H1 (cell line): ENCODE results near the gene RNF224. TPM values are rescaled to one million over a fixed set of nuclear protein-coding genes. Genes with fewer than 3 reads are reported as not detected.

Experiments
- CTCF ChIA-PET: fragments of 300-600 bp; sonication (Branson Sonifier 250); formaldehyde crosslinking; loops from one replicate; lab custom pipeline; 2021; ENCODE audit not compliant: partially characterized antibody; lab: Charles Lee
- POLR2A ChIA-PET: fragments of 300-600 bp; sonication (Branson Sonifier 250); formaldehyde crosslinking; loops from one replicate; lab custom pipeline; 2021; ENCODE audit warnings: inconsistent platforms; ENCODE audit not compliant: partially characterized antibody; lab: Charles Lee
- DNase-seq, 2 experiments: peaks; one replicate each; pipeline versions ENCODE4 v3.0.0 to v3.0.0-alpha.2; 2010 to 2022; ENCODE audit warnings: low spot score in 2 of 2, low read depth in 1 of 2, mixed read lengths in 1 of 2
- FAIRE-seq: peaks from 2 replicates; lab custom pipeline; 2011; peaks lifted over from hg19 to GRCh38; lab: Jason Lieb, UNC
- H2AFZ ChIP-seq: 2 replicates; pipeline ENCODE4 v1.8.1; 2012; ENCODE audit warnings: low read length, inconsistent platforms
- H2AK5ac ChIP-seq: 2 replicates; pipeline ENCODE4 v1.6.1; 2013; ENCODE audit warnings: low read depth, low read length
- H2BK120ac ChIP-seq: replicated peaks from 2 replicates; pipeline ENCODE3; 2013; ENCODE audit warnings: low read depth, low read length, inconsistent platforms
- H2BK12ac ChIP-seq: 2 replicates; pipeline ENCODE4 v1.6.1; 2013; ENCODE audit warnings: low read depth, low read length
- H2BK15ac ChIP-seq: 2 replicates; pipeline ENCODE4 v1.6.1; 2013; ENCODE audit warnings: low read length
- H2BK20ac ChIP-seq: 2 replicates; pipeline ENCODE4 v1.6.1; 2013; ENCODE audit warnings: low read length
- H2BK5ac ChIP-seq: 2 replicates; pipeline ENCODE4 v1.6.1; 2013; ENCODE audit warnings: low read depth, low read length
- H3K14ac ChIP-seq: 2 replicates; pipeline ENCODE4 v1.6.1; 2013; ENCODE audit warnings: inconsistent platforms; ENCODE audit not compliant: insufficient read length
- H3K18ac ChIP-seq: 2 replicates; pipeline ENCODE4 v1.6.1; 2013; ENCODE audit warnings: low read length; ENCODE audit errors: extremely low read depth
- H3K23ac ChIP-seq: 2 replicates; pipeline ENCODE4 v1.6.1; 2013; ENCODE audit warnings: inconsistent platforms; ENCODE audit not compliant: insufficient read length
- H3K23me2 ChIP-seq: 2 replicates; pipeline ENCODE4 v1.6.1; 2013; ENCODE audit warnings: low read depth, low read length
- H3K27ac ChIP-seq: 2 replicates; pipeline ENCODE4 v1.6.1; 2011; ENCODE audit warnings: low read depth, low read length, inconsistent platforms
- H3K27me3 ChIP-seq, 4 experiments: replicated peaks in 1 of 4; 1 replicate in 1 of 4; 2 replicates in 3 of 4; pipeline versions ENCODE4 v1.6.1 to v1.8.1; 2011 to 2013; ENCODE audit warnings: low read length in 3 of 4, mild to moderate bottlenecking in 3 of 4, inconsistent platforms in 2 of 4, mixed read lengths in 2 of 4, moderate library complexity in 1 of 4; ENCODE audit not compliant: control insufficient read depth in 3 of 4, insufficient read depth in 3 of 4; ENCODE audit errors: extremely low read depth in 1 of 4
- H3K36me3 ChIP-seq, 4 experiments: 2 replicates each; pipeline versions ENCODE4 v1.6.1 to v1.8.1; 2011 to 2013; ENCODE audit warnings: mild to moderate bottlenecking in 4 of 4, low read length in 3 of 4, moderate library complexity in 2 of 4, control low read depth in 1 of 4, inconsistent platforms in 1 of 4; ENCODE audit not compliant: insufficient read depth in 4 of 4, control insufficient read depth in 2 of 4
- H3K4ac ChIP-seq: replicated peaks from 2 replicates; pipeline ENCODE3; 2013; ENCODE audit warnings: low read length, low read depth, mixed read lengths, inconsistent platforms; ENCODE audit not compliant: insufficient read length
- H3K4me1 ChIP-seq, 4 experiments: replicated peaks in 1 of 4; 1 replicate in 1 of 4; 2 replicates in 3 of 4; pipeline versions ENCODE4 v1.6.1 to v1.8.1; 2011 to 2013; ENCODE audit warnings: low read length in 3 of 4, inconsistent platforms in 2 of 4, mixed read lengths in 1 of 4; ENCODE audit not compliant: insufficient read depth in 4 of 4, control insufficient read depth in 3 of 4
- H3K4me2 ChIP-seq, 2 experiments: 2 replicates each; pipeline versions ENCODE4 v1.6.1 to v1.8.1; 2011 to 2013; ENCODE audit warnings: low read depth in 2 of 2, low read length in 2 of 2, control low read depth in 1 of 2, inconsistent platforms in 1 of 2, mild to moderate bottlenecking in 1 of 2; ENCODE audit not compliant: insufficient read depth in 1 of 2
- H3K4me3 ChIP-seq, 4 experiments: fragments of 200-600, 300-600 bp in 1 of 4; sonication (generic), shearing (Covaris generic), sonication (Bioruptor Twin) in 1 of 4; 2 replicates each; pipeline versions ENCODE4 v1.5.1 to v1.8.1; 2011 to 2016; ENCODE audit warnings: low read length in 4 of 4, low read depth in 3 of 4, control low read depth in 2 of 4, inconsistent platforms in 2 of 4, mild to moderate bottlenecking in 2 of 4, mixed read lengths in 1 of 4, moderate library complexity in 1 of 4; ENCODE audit not compliant: insufficient read depth in 2 of 4; ENCODE audit errors: extremely low read depth in 1 of 4
- H3K56ac ChIP-seq: replicated peaks from 2 replicates; pipeline ENCODE3; 2013; ENCODE audit warnings: low read depth, mild to moderate bottlenecking, mixed read lengths, low read length, inconsistent platforms; ENCODE audit not compliant: insufficient read length
- H3K79me1 ChIP-seq: 2 replicates; pipeline ENCODE4 v1.6.1; 2013; ENCODE audit warnings: low read depth, low read length, control low read depth
- H3K79me2 ChIP-seq, 2 experiments: 2 replicates each; pipeline versions ENCODE4 v1.6.1 to v1.8.1; 2012 to 2013; ENCODE audit warnings: low read length in 2 of 2, mild to moderate bottlenecking in 2 of 2, inconsistent platforms in 1 of 2; ENCODE audit not compliant: insufficient read depth in 2 of 2, control insufficient read depth in 1 of 2
- H3K9ac ChIP-seq, 4 experiments: replicated peaks in 1 of 4; 1 replicate in 1 of 4; 2 replicates in 3 of 4; pipeline versions ENCODE4 v1.6.1 to v1.8.1; 2011 to 2013; ENCODE audit warnings: low read depth in 3 of 4, low read length in 3 of 4, control low read depth in 2 of 4, mild to moderate bottlenecking in 2 of 4, moderate library complexity in 2 of 4, inconsistent platforms in 1 of 4; ENCODE audit errors: extremely low read depth in 1 of 4
- H3K9me3 ChIP-seq, 2 experiments: 2 replicates each; pipeline versions ENCODE4 v1.6.1 to v1.8.1; 2012 to 2013; ENCODE audit warnings: mild to moderate bottlenecking in 2 of 2, moderate library complexity in 2 of 2, control low read depth in 1 of 2, inconsistent platforms in 1 of 2, low read depth in 1 of 2, low read length in 1 of 2, mixed read lengths in 1 of 2; ENCODE audit not compliant: insufficient read depth in 2 of 2
- H4K20me1 ChIP-seq, 2 experiments: replicated peaks in 1 of 2; 2 replicates each; pipeline versions ENCODE3 to v1.8.1; 2011 to 2013; ENCODE audit warnings: inconsistent platforms in 2 of 2, low read length in 2 of 2, mild to moderate bottlenecking in 1 of 2; ENCODE audit not compliant: insufficient read depth in 2 of 2, control insufficient read depth in 1 of 2
- H4K5ac ChIP-seq: 2 replicates; pipeline ENCODE4 v1.6.1; 2013; ENCODE audit warnings: low read length, low read depth, mixed read lengths, inconsistent platforms; ENCODE audit not compliant: insufficient read length
- H4K8ac ChIP-seq: 2 replicates; pipeline ENCODE4 v1.8.0; 2013; ENCODE audit warnings: mild to moderate bottlenecking, moderate library complexity, low read length, inconsistent platforms; ENCODE audit not compliant: insufficient read depth; ENCODE audit errors: extremely low read depth
- H4K91ac ChIP-seq: replicated peaks from 2 replicates; pipeline ENCODE3; 2013; ENCODE audit warnings: low read length, mixed read lengths, inconsistent platforms; ENCODE audit not compliant: insufficient read length
- ATF3 ChIP-seq: IDR thresholded peaks from 2 replicates; pipeline ENCODE4 v1.6.1; 2011; ENCODE audit warnings: low read depth, mild to moderate bottlenecking, low read length; ENCODE audit not compliant: insufficient read depth
- BCL11A ChIP-seq, 2 experiments: IDR thresholded peaks; one replicate each; pipeline ENCODE4 v1.6.1; 2011; ENCODE audit warnings: low read depth in 2 of 2, low read length in 2 of 2, mild to moderate bottlenecking in 2 of 2
- CTBP2 ChIP-seq: IDR thresholded peaks from 2 replicates; pipeline ENCODE4 v1.7.0; 2011; ENCODE audit warnings: borderline replicate concordance, mild to moderate bottlenecking, moderate library complexity, mixed read lengths, low read length; ENCODE audit not compliant: insufficient read depth, insufficient read length
- E2F6 ChIP-seq: IDR thresholded peaks from 2 replicates; pipeline ENCODE4 v1.6.1; 2012; ENCODE audit warnings: inconsistent platforms
- GTF2F1 ChIP-seq: IDR thresholded peaks from 2 replicates; pipeline ENCODE4 v1.6.1; 2012; ENCODE audit warnings: low read depth, low read length, improper control_type of control experiment, borderline replicate concordance
- MAX ChIP-seq: IDR thresholded peaks from 2 replicates; pipeline ENCODE4 v1.6.1; 2012; ENCODE audit warnings: inconsistent platforms
- PHF8 ChIP-seq: fragments of 200-600 bp; sonication (generic); conservative IDR thresholded peaks from 2 replicates; pipeline ENCODE4 v1.7.1; 2012; ENCODE audit warnings: low read depth, mild to moderate bottlenecking, inconsistent platforms, low read length, moderate library complexity
- POLR2A ChIP-seq, 2 experiments: IDR thresholded peaks; 1 replicate in 1 of 2; 2 replicates in 1 of 2; pipeline ENCODE4 v1.6.1; 2011; ENCODE audit warnings: low read depth in 2 of 2, low read length in 2 of 2, mild to moderate bottlenecking in 2 of 2; ENCODE audit errors: control extremely low read depth in 1 of 2
- RFX5 ChIP-seq: IDR thresholded peaks from 2 replicates; pipeline ENCODE4 v1.6.1; 2011; ENCODE audit warnings: low read depth, low read length, improper control_type of control experiment, borderline replicate concordance
- TCF12 ChIP-seq: IDR thresholded peaks from 2 replicates; pipeline ENCODE4 v1.6.1; 2011; ENCODE audit warnings: low read depth, mild to moderate bottlenecking, low read length
- WGBS, 2 experiments: shearing (Covaris generic) in 1 of 2; methylation state at CpG; one replicate each; pipeline versions ENCODE4 v1.1.6 to v1.1.7; 2013 to 2015; ENCODE audit warnings: low lambda C conversion rate in 2 of 2, mixed read lengths in 2 of 2, inconsistent platforms in 1 of 2, low coverage in 1 of 2, missing lambda C conversion rate in 1 of 2; ENCODE audit not compliant: insufficient replicate concordance in 2 of 2, insufficient coverage in 1 of 2, insufficient read length in 1 of 2; ENCODE audit errors: extremely low coverage in 1 of 2, missing lambda C conversion rate in 1 of 2; 5-methylcytosine and 5-hydroxymethylcytosine counted together
- polyA plus RNA-seq, 7 experiments: library from polyadenylated mRNA; depleted of rRNA in 3 of 7; stranded (reverse) in 5 of 7; unstranded in 2 of 7; fragments of >200 nt in 5 of 7; fragments of 200-250 nt in 2 of 7; gene quantifications; 1 replicate in 5 of 7; 2 replicates in 1 of 7; 4 replicates in 1 of 7; pipeline versions ENCODE4 v1.2.1 to v1.2.3, GENCODE V29; 2011 to 2013; ENCODE audit warnings: missing spikeins in 2 of 7, mixed read lengths in 2 of 7
- total RNA-seq: library from RNA; stranded (reverse); fragmentation: NEBNext Ultra II Directional; extraction: Animal tissue kit (Norgen Biotek cat#: 25700); gene quantifications from 2 replicates; pipeline ENCODE4 v1.2.1, GENCODE V29; 2021

RNF224 gene
- total and polyA plus RNA-seq, 2 of the 8 experiments (the other 6 are each of a cell fraction or from before 2014, with no cell fraction given) = 0.24 TPM; not detected in 1

GRCh38 chr9:137211532-137211931 is 15.8 kb upstream of the RNF224 start:
- peaks cover 0 to 15% of the 10 kb centered on the region in 2 experiments for H4K20me1 ChIP-seq
- TF ChIP-seq GTF2F1 (no peak), CTBP2 (no peak), TCF12 (no peak), POLR2A (IDR thresholded peaks at IDR 0.05; ENCODE audit: control extremely low read depth in 1 of 2, low read depth in 2 of 2, low read length in 2 of 2) (no peak), MAX (no peak), E2F6 (no peak), RFX5 (no peak), PHF8 (no peak), ATF3 (no peak), BCL11A (IDR thresholded peaks at IDR 0.05; ENCODE audit: low read depth in 2 of 2, low read length in 2 of 2) (no peak)

More at GRCh38 chr9:137211532-137211931, 15.8 kb upstream of the RNF224 start:
- peaks cover 0 to 22% (median 8%) of the 10 kb centered on the region in 4 experiments; a peak in 7 of 8 replicates for H3K36me3 ChIP-seq
- DNase-seq = no peak
- H3K27me3 ChIP-seq = no peaks in the 10 kb centered on the region
- H3K4ac ChIP-seq = no peak overlapping the region
- peaks cover 6% of the 10 kb centered on the region for H3K79me1 ChIP-seq
- no peak overlapping the region for H3K18ac ChIP-seq
- H3K4me3 ChIP-seq = no peak overlapping the region
- H3K23ac ChIP-seq = no peak overlapping the region
- H3K23me2 ChIP-seq = no peaks in the 10 kb centered on the region; the same call in 1 of the 2 replicates
- H3K56ac ChIP-seq = no peak overlapping the region
- H4K8ac ChIP-seq = no peak overlapping the region
- no peak overlapping the region for H3K27ac ChIP-seq
- FAIRE-seq = no peak
- no peak overlapping the region for H3K4me2 ChIP-seq
- H2BK20ac ChIP-seq = no peak overlapping the region
- ChIA-PET POLR2A (interaction anchor here (0.9 to 69.9 kb wide), 8 partner anchors 8 to 125 kb away, joined by 3 to 1462 read pairs (median 4); partner anchors contain the start of genes CYSRT1, MAN1B1, NELFB and RNF208), CTCF (interaction anchor here (0.9 to 4.0 kb wide), 6 partner anchors 11 to 141 kb away, joined by 3 to 31 read pairs (median 8); partner anchors contain the start of genes ANAPC2, CYSRT1, RNF208 and RNF224)
- H4K91ac ChIP-seq = no peak overlapping the region
- no peak overlapping the region for H2BK12ac ChIP-seq
- H3K14ac ChIP-seq = no peak overlapping the region
- peaks cover 0 to 11% of the 10 kb centered on the region in 2 experiments; a peak in 2 of 4 replicates for H3K79me2 ChIP-seq
- no peaks in the 10 kb centered on the region for H3K9me3 ChIP-seq
- H2BK5ac ChIP-seq = no peak overlapping the region
- H2BK120ac ChIP-seq = no peak overlapping the region
- H2AFZ ChIP-seq = no peak overlapping the region
- no peak overlapping the region for H2AK5ac ChIP-seq
- WGBS, 2 experiments = 84% methylated on average over 12 of the region's 13 CpGs; no CpG with 5 or more reads in 1 of the 2 experiments
- no peak overlapping the region for H4K5ac ChIP-seq
- no peak overlapping the region for H3K9ac ChIP-seq
- no peak overlapping the region for H2BK15ac ChIP-seq
- H3K4me1 ChIP-seq = peaks cover 0 to 2% (median 2%) of the 10 kb centered on the region in 4 experiments
